ENCODE measurements around the gene PPP1R9A.
A peak's percentile ranks its signal among the peaks of the same experiment; 100 is the strongest.

PPP1R9A gene

GRCh38 chr7:95092324-95092723 lies 184.9 kb downstream of the PPP1R9A start:
- no peak for DNase-seq

GRCh38 chr7:95095259-95095965 lies 188.0 kb downstream of the PPP1R9A start:
- DNase-seq: no peak

GRCh38 chr7:95095966-95096540 lies 188.7 kb downstream of the PPP1R9A start:
- DNase-seq: no peak

GRCh38 chr7:95097291-95097690 lies 189.9 kb downstream of the PPP1R9A start:
- DNase-seq: no peak

- no peak for DNase-seq
These were observed 190.5 kb downstream of the PPP1R9A start for GRCh38 chr7:95097851-95098250.

GRCh38 chr7:95099106-95099505 lies 191.7 kb downstream of the PPP1R9A start:
- DNase-seq: no peak

- DNase-seq: no peak
These were observed 194.0 kb downstream of the PPP1R9A start for GRCh38 chr7:95101422-95101821.

- no peak for DNase-seq
These were observed 195.3 kb downstream of the PPP1R9A start for GRCh38 chr7:95102662-95103061.

- peak in 1 of 56 donors; percentile 8 for DNase-seq
These were observed 197.3 kb downstream of the PPP1R9A start for GRCh38 chr7:95104739-95105138.

- no peak for DNase-seq
These were observed 198.2 kb downstream of the PPP1R9A start for GRCh38 chr7:95105627-95106026.

- DNase-seq: no peak
These were observed 199.0 kb downstream of the PPP1R9A start for GRCh38 chr7:95106401-95106800.

GRCh38 chr7:95110707-95111106 lies 203.3 kb downstream of the PPP1R9A start:
- DNase-seq: no peak

- no peak for DNase-seq
These were observed 206.2 kb downstream of the PPP1R9A start for GRCh38 chr7:95113590-95113989.

GRCh38 chr7:95126053-95126709 lies 218.8 kb downstream of the PPP1R9A start:
- no peak for DNase-seq

GRCh38 chr7:95132500-95132899 lies 225.1 kb downstream of the PPP1R9A start:
- DNase-seq: no peak

- DNase-seq: no peak
These were observed 232.5 kb downstream of the PPP1R9A start for GRCh38 chr7:95139922-95140321.

GRCh38 chr7:95141755-95142154 lies 234.4 kb downstream of the PPP1R9A start:
- no peak for DNase-seq

GRCh38 chr7:95144256-95144655 lies 236.9 kb downstream of the PPP1R9A start:
- DNase-seq: no peak

GRCh38 chr7:95155965-95156364 lies 248.6 kb downstream of the PPP1R9A start:
- no peak for DNase-seq

GRCh38 chr7:95157381-95157780 lies 250.0 kb downstream of the PPP1R9A start:
- no peak for DNase-seq

- DNase-seq: no peak
These were observed 262.3 kb downstream of the PPP1R9A start for GRCh38 chr7:95169678-95170077.

GRCh38 chr7:95172420-95172819 lies 265.0 kb downstream of the PPP1R9A start:
- DNase-seq: no peak

- DNase-seq: no peak
These were observed 283.1 kb downstream of the PPP1R9A start for GRCh38 chr7:95190515-95190914.
